Duodenal mucosa (tissue), 2 donors: ENCODE data around the gene FAM83F.

Source experiments
- H3K27ac ChIP-seq: one replicate; pipeline ENCODE4 v1.7.0; 2013; ENCODE audit warnings: low read depth, low read length
- H3K27me3 ChIP-seq, 2 donors: one replicate each; pipeline ENCODE4 v1.7.0; 2013; ENCODE audit warnings: low read length in 2 of 2, control low read depth in 1 of 2; ENCODE audit not compliant: insufficient read depth in 2 of 2, control insufficient read depth in 1 of 2
- H3K36me3 ChIP-seq, 2 donors: one replicate each; pipeline ENCODE4 v1.7.0; 2013; ENCODE audit warnings: low read length in 2 of 2, control low read depth in 1 of 2; ENCODE audit not compliant: insufficient read depth in 2 of 2, control insufficient read depth in 1 of 2
- H3K4me1 ChIP-seq, 2 donors: one replicate each; pipeline ENCODE4 v1.7.0; 2013; ENCODE audit warnings: low read length in 2 of 2, control low read depth in 1 of 2; ENCODE audit not compliant: insufficient read depth in 2 of 2, control insufficient read depth in 1 of 2
- H3K4me3 ChIP-seq, 2 donors: one replicate each; pipeline ENCODE4 v1.7.0; 2013; ENCODE audit warnings: low read length in 2 of 2, low read depth in 1 of 2
- H3K9ac ChIP-seq, 2 donors: one replicate each; pipeline ENCODE4 v1.7.0; 2013; ENCODE audit warnings: low read length in 2 of 2, low read depth in 1 of 2
- H3K9me3 ChIP-seq, 2 donors: one replicate each; pipeline ENCODE4 v1.7.0; 2013; ENCODE audit warnings: low read length in 2 of 2, control low read depth in 1 of 2; ENCODE audit not compliant: control insufficient read depth in 1 of 2

Gene FAM83F

GRCh38 chr22:39955675-39956074 is 39.1 kb upstream of the FAM83F start:
- H3K4me3 ChIP-seq: no peak overlapping the region
- peaks cover 0 to 4% of the 10 kb centered on the region in 2 donors for H3K27me3 ChIP-seq
- H3K4me1 ChIP-seq: peaks cover 4 to 17% of the 10 kb centered on the region in 2 donors
- no peak overlapping the region for H3K9ac ChIP-seq
- no peaks in the 10 kb centered on the region for H3K9me3 ChIP-seq
- H3K36me3 ChIP-seq: no peaks in the 10 kb centered on the region
- no peak overlapping the region for H3K27ac ChIP-seq

- no peak overlapping the region for H3K9ac ChIP-seq
- no peaks in the 10 kb centered on the region for H3K9me3 ChIP-seq
- H3K4me3 ChIP-seq: no peak overlapping the region
Observed at GRCh38 chr22:39956932-39957664, 37.7 kb upstream of the FAM83F start.

GRCh38 chr22:39958009-39958711 is 36.6 kb upstream of the FAM83F start:
- Histone ChIP-seq H3K27ac (no peak overlapping the region), H3K9me3 (no peaks in the 10 kb centered on the region), H3K4me1 (peaks cover 4 to 22% of the 10 kb centered on the region in 2 donors), H3K27me3 (peaks cover 4 to 6% of the 10 kb centered on the region in 2 donors), H3K4me3 (no peak overlapping the region), H3K36me3 (no peaks in the 10 kb centered on the region), H3K9ac (no peak overlapping the region)

More at GRCh38 chr22:39956932-39957664, 37.7 kb upstream of the FAM83F start:
- peaks cover 4 to 6% of the 10 kb centered on the region in 2 donors for H3K27me3 ChIP-seq
- peaks cover 4 to 25% of the 10 kb centered on the region in 2 donors for H3K4me1 ChIP-seq
- no peak overlapping the region for H3K27ac ChIP-seq
- H3K36me3 ChIP-seq: no peaks in the 10 kb centered on the region

- Histone ChIP-seq H3K4me1 (peaks cover 4 to 22% of the 10 kb centered on the region in 2 donors), H3K4me3 (no peak overlapping the region), H3K9me3 (no peaks in the 10 kb centered on the region), H3K9ac (no peak overlapping the region), H3K27me3 (peaks cover 4 to 6% of the 10 kb centered on the region in 2 donors), H3K27ac (no peak overlapping the region), H3K36me3 (no peaks in the 10 kb centered on the region)
Observed at GRCh38 chr22:39958949-39959639, 35.7 kb upstream of the FAM83F start.

DNA sequence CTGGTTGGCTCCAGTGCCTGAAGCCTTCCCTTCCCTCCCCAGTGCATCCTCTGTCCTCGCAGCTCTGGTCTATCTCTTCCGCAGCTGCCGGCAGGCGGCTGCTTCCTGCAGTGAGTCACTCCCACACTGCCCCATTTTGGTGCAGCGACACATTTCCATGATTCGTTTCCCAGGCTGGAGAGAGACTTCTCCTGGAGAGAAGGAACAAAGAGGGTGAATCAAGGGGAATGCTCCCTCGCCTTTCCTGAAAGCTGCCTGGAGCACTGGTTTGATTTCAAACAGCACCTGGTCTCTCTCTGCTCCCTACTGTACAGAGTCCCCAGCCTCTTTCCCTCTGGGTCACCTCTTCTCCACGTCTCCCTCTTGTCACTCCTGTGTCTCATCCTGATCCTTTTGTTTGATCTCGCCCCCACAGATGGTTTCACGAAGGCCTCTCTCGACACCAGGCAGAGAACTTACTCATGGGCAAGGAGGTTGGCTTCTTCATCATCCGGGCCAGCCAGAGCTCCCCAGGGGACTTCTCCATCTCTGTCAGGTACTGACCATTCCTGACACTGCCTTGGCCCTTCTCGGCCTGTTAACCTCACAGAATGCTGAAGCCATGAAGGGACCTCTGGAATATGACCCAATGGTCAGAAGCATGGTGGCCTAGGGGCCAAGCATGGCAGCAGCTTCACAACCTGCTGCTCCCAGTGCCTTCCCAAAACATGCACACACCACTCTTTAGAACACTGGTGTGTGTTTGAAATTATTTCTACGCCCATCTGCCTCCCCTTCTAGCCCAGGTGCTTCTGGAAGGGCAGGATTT is 34.9 kb upstream of the FAM83F start, which contains the start of gene TMA7B:
Gene TMA7B, plus strand, starts transcription at position 758 of the 808 bp plus-strand sequence. CDS start 3,978 bp downstream, outside the sequence.
- Histone ChIP-seq H3K27ac (no peak within 1 kb of the TSS), H3K27me3 (peaks cover 4 to 6% of the 10 kb centered on the region in 2 donors), H3K4me1 (peaks cover 4 to 22% of the 10 kb centered on the region in 2 donors), H3K4me3 (no peak within 1 kb of the TSS), H3K9me3 (no peaks in the 10 kb centered on the region), H3K36me3 (no peaks in the 10 kb centered on the region), H3K9ac (no peak within 1 kb of the TSS)

- Histone ChIP-seq H3K4me3 (no peak overlapping the region), H3K4me1 (peaks cover 4 to 22% of the 10 kb centered on the region in 2 donors), H3K27ac (no peak overlapping the region)
Observed at GRCh38 chr22:39960791-39961746, 33.7 kb upstream of the FAM83F start.

GRCh38 chr22:39962071-39962470 is 32.7 kb upstream of the FAM83F start:
- no peak overlapping the region for H3K9ac ChIP-seq
- no peak overlapping the region for H3K27ac ChIP-seq
- H3K27me3 ChIP-seq: peaks cover 9 to 10% of the 10 kb centered on the region in 2 donors
- H3K4me1 ChIP-seq: peaks cover under 1 to 17% of the 10 kb centered on the region in 2 donors
- H3K9me3 ChIP-seq: no peaks in the 10 kb centered on the region
- no peak overlapping the region for H3K4me3 ChIP-seq
- H3K36me3 ChIP-seq: no peaks in the 10 kb centered on the region

More at GRCh38 chr22:39960791-39961746, 33.7 kb upstream of the FAM83F start:
- no peak overlapping the region for H3K9ac ChIP-seq
- no peaks in the 10 kb centered on the region for H3K36me3 ChIP-seq
- peaks cover 6 to 10% of the 10 kb centered on the region in 2 donors for H3K27me3 ChIP-seq
- no peaks in the 10 kb centered on the region for H3K9me3 ChIP-seq

DNA sequence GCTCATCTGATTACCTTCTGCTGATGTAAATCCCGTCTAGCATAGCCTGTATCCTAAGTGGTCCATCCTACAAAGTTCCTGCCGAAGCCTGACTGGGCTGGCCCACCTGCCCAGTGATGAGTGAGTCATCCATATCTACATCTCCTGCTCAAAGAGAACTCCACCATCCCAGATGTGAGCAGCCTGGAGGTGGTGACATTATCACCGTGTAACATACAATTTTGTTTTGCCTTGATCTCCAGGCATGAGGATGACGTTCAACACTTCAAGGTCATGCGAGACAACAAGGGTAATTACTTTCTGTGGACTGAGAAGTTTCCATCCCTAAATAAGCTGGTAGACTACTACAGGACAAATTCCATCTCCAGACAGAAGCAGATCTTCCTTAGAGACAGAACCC is 29.0 kb upstream of the FAM83F start:
- no peaks in the 10 kb centered on the region for H3K36me3 ChIP-seq
- H3K27me3 ChIP-seq: peaks cover 10 to 17% of the 10 kb centered on the region in 2 donors
- H3K27ac ChIP-seq: no peak overlapping the region
- H3K9me3 ChIP-seq: no peaks in the 10 kb centered on the region
- H3K4me1 ChIP-seq: peaks cover 0 to 8% of the 10 kb centered on the region in 2 donors
- H3K9ac ChIP-seq: no peak overlapping the region
- H3K4me3 ChIP-seq: no peak overlapping the region

DNA sequence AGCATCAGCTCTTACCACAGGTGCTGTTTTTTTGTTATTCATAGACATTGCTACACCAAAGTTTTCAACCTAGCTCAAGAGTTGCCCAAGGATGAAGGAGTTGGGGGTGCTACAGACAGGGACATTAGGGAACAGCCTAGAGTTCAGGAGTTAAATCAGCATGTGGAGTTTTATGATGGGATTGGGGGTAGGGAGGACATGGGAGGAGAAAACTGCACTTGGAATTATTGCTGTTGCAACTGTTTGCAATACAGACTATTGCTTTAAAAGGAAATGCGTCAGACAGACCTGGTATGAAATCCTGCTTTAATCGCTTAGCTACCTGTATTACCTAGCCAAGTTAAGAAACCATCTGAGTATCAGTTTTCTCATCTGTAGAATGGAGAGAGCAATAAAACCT is 28.3 kb upstream of the FAM83F start:
- Histone ChIP-seq H3K4me1 (peaks cover 0 to 3% of the 10 kb centered on the region in 2 donors), H3K4me3 (no peak overlapping the region), H3K36me3 (no peaks in the 10 kb centered on the region), H3K9ac (no peak overlapping the region), H3K27ac (no peak overlapping the region), H3K9me3 (no peaks in the 10 kb centered on the region), H3K27me3 (peaks cover 10 to 11% of the 10 kb centered on the region in 2 donors)
